HEK293 (cell line): ENCODE data around the gene ARID3B.

Source experiments
- CTCF ChIA-PET: fragments of 350-600 bp; formaldehyde crosslinking; extraction: SDS; loops from one replicate; lab custom pipeline; 2021; ENCODE audit warnings: antibody characterized with exemption; lab: Yijun Ruan, JAX
- POLR2A ChIA-PET: fragments of 300-600 bp; formaldehyde crosslinking; extraction: SDS; loops from one replicate; lab custom pipeline; 2020; ENCODE audit warnings: antibody characterized with exemption, inconsistent platforms; lab: Yijun Ruan, JAX
- H3K27ac ChIP-seq: fragments of 200-500 bp; sonication (Bioruptor generic); 2 replicates; pipeline ENCODE4 v1.5.1; 2014; ENCODE audit warnings: low read depth, low read length, control low read depth, inconsistent platforms; ENCODE audit errors: extremely low read depth
- H3K36me3 ChIP-seq, 2 experiments: fragments of 200-500 bp in 1 of 2; sonication (Bioruptor generic) in 1 of 2; 1 replicate in 1 of 2; 2 replicates in 1 of 2; pipeline ENCODE4 v1.5.1; 2014 to 2017; ENCODE audit warnings: inconsistent platforms in 2 of 2, low read length in 2 of 2; ENCODE audit not compliant: control insufficient read depth in 2 of 2, insufficient read depth in 1 of 2
- H3K4me1 ChIP-seq: fragments of 200-500 bp; sonication (Bioruptor generic); 2 replicates; pipeline ENCODE4 v1.5.1; 2014; ENCODE audit warnings: mild to moderate bottlenecking, low read length, inconsistent platforms; ENCODE audit not compliant: control insufficient read depth, insufficient read depth
- H3K4me3 ChIP-seq: 2 replicates; pipeline ENCODE4 v1.5.1; 2011; ENCODE audit warnings: low read depth, mild to moderate bottlenecking, control low read depth, low read length, moderate library complexity
- H3K9me3 ChIP-seq: fragments of 200-500 bp; sonication (Bioruptor generic); 2 replicates; pipeline ENCODE4 v1.5.1; 2014; ENCODE audit warnings: low read depth, low read length, inconsistent platforms; ENCODE audit not compliant: control insufficient read depth, insufficient read depth
- BCL11A ChIP-seq: fragments of 450-650 bp; formaldehyde crosslinking; IDR thresholded peaks from 2 replicates; pipeline ENCODE4 v1.5.1; 2016; ENCODE audit warnings: low read depth, missing biosample characterization, missing genetic modification characterization
- GLIS1 ChIP-seq: fragments of 450-650 bp; formaldehyde crosslinking; IDR thresholded peaks from 2 replicates; pipeline ENCODE4 v1.5.1; 2016; ENCODE audit warnings: missing biosample characterization, missing genetic modification characterization
- KLF10 ChIP-seq: fragments of 450-650 bp; IDR thresholded peaks from 2 replicates; pipeline ENCODE4 v1.5.1; 2018; ENCODE audit warnings: missing biosample characterization, mild to moderate bottlenecking, missing genetic modification characterization
- SALL2 ChIP-seq: fragments of 450-650 bp; formaldehyde crosslinking; IDR thresholded peaks from 2 replicates; pipeline ENCODE4 v1.5.0; 2017; ENCODE audit warnings: missing biosample characterization, mild to moderate bottlenecking, missing genetic modification characterization, borderline replicate concordance
- SCRT2 ChIP-seq: fragments of 450-650 bp; formaldehyde crosslinking; IDR thresholded peaks from 2 replicates; pipeline ENCODE4 v1.5.1; 2016; ENCODE audit warnings: missing biosample characterization, missing genetic modification characterization
- SETDB1 ChIP-seq: IDR thresholded peaks from one replicate; pipeline ENCODE4 v1.6.1; 2017; ENCODE audit warnings: mild to moderate bottlenecking, low read length, moderate library complexity, mixed read lengths; ENCODE audit not compliant: insufficient read length
- YY2 ChIP-seq: fragments of 450-650 bp; formaldehyde crosslinking; IDR thresholded peaks from 2 replicates; pipeline ENCODE4 v1.5.1; 2016; ENCODE audit warnings: missing biosample characterization, missing genetic modification characterization
- ZIC2 ChIP-seq: fragments of 450-650 bp; formaldehyde crosslinking; IDR thresholded peaks from 2 replicates; pipeline ENCODE4 v1.5.1; 2016; ENCODE audit warnings: missing biosample characterization, missing genetic modification characterization
- ZNF2 ChIP-seq: fragments of 450-650 bp; formaldehyde crosslinking; IDR thresholded peaks from 2 replicates; pipeline ENCODE4 v1.5.1; 2016; ENCODE audit warnings: missing biosample characterization, missing genetic modification characterization
- ZNF654 ChIP-seq: fragments of 450-650 bp; formaldehyde crosslinking; IDR thresholded peaks from 2 replicates; pipeline ENCODE4 v1.5.1; 2016; ENCODE audit warnings: low read depth, missing biosample characterization, missing genetic modification characterization
- ZNF670 ChIP-seq: fragments of 450-650 bp; formaldehyde crosslinking; IDR thresholded peaks from 2 replicates; pipeline ENCODE4 v1.5.1; 2016; ENCODE audit warnings: missing biosample characterization, missing genetic modification characterization, low read depth
- TF ChIP-seq, protein P1 (sequence below): fragments of 450-650 bp; formaldehyde crosslinking; IDR thresholded peaks from 2 replicates; pipeline ENCODE4 v1.5.1; 2016; ENCODE audit warnings: missing biosample characterization, missing genetic modification characterization
- TF ChIP-seq, protein P2 (sequence below): fragments of 450-650 bp; formaldehyde crosslinking; IDR thresholded peaks from 2 replicates; pipeline ENCODE4 v1.5.1; 2016; ENCODE audit warnings: missing biosample characterization, missing genetic modification characterization
- TF ChIP-seq, protein P3 (sequence below): fragments of 450-650 bp; formaldehyde crosslinking; IDR thresholded peaks from 2 replicates; pipeline ENCODE4 v1.5.1; 2016; ENCODE audit warnings: missing biosample characterization, missing genetic modification characterization
- TF ChIP-seq, protein P4 (sequence below): fragments of 450-650 bp; formaldehyde crosslinking; IDR thresholded peaks from 2 replicates; pipeline ENCODE4 v1.5.1; 2016; ENCODE audit warnings: missing biosample characterization, missing genetic modification characterization

ARID3B gene

DNA sequence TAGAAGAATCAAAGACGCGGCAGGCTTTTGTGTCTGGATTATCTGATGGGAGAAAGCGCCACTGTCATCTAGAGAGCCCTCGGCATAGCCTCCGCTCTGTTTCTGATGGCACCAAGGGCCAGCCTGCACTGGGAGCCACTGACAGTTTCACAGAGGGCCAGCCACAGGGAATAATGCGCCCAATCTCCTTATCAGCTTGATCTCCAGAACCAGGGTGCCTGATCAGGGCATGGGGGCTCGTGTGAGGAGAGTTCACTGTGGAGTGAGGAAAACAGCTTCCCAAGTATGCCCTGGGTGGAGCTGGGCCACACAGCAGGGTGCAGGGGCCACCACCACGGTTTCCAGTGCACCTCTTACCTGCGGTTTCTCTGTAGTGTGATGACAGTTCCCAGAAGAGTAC lies 44.8 kb downstream of the ARID3B start:
- POLR2A ChIA-PET: no interaction called here
- peaks cover 6 to 44% of the 10 kb centered on the region in 2 experiments; a peak in 2 of 3 replicates for H3K36me3 ChIP-seq

DNA sequence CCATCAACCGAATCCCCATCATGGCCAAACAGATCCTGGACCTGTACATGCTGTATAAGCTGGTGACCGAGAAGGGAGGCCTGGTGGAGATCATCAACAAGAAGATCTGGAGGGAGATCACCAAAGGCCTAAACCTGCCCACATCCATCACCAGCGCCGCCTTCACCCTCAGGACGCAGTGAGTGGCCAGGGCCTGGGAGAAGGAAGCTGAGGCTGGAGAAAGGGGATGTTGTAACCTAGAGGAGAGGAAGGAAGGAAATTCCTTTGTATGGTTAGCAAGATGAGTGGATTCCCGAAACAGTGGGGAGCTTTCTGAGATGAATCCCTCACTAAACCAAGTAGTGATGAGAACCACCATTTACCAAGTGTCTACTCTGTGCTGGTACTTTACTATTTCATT lies 48.8 kb downstream of the ARID3B start:
- Histone ChIP-seq H3K4me3 (no peak overlapping the region), H3K9me3 (no peaks in the 10 kb centered on the region), H3K4me1 (peaks cover 12% of the 10 kb centered on the region)
- POLR2A ChIA-PET: no interaction called here
- TF ChIP-seq, protein P1, sequence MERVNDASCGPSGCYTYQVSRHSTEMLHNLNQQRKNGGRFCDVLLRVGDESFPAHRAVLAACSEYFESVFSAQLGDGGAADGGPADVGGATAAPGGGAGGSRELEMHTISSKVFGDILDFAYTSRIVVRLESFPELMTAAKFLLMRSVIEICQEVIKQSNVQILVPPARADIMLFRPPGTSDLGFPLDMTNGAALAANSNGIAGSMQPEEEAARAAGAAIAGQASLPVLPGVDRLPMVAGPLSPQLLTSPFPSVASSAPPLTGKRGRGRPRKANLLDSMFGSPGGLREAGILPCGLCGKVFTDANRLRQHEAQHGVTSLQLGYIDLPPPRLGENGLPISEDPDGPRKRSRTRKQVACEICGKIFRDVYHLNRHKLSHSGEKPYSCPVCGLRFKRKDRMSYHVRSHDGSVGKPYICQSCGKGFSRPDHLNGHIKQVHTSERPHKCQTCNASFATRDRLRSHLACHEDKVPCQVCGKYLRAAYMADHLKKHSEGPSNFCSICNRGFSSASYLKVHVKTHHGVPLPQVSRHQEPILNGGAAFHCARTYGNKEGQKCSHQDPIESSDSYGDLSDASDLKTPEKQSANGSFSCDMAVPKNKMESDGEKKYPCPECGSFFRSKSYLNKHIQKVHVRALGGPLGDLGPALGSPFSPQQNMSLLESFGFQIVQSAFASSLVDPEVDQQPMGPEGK: no peak
- no peak for TF ChIP-seq ZNF670
- TF ChIP-seq, protein P2, sequence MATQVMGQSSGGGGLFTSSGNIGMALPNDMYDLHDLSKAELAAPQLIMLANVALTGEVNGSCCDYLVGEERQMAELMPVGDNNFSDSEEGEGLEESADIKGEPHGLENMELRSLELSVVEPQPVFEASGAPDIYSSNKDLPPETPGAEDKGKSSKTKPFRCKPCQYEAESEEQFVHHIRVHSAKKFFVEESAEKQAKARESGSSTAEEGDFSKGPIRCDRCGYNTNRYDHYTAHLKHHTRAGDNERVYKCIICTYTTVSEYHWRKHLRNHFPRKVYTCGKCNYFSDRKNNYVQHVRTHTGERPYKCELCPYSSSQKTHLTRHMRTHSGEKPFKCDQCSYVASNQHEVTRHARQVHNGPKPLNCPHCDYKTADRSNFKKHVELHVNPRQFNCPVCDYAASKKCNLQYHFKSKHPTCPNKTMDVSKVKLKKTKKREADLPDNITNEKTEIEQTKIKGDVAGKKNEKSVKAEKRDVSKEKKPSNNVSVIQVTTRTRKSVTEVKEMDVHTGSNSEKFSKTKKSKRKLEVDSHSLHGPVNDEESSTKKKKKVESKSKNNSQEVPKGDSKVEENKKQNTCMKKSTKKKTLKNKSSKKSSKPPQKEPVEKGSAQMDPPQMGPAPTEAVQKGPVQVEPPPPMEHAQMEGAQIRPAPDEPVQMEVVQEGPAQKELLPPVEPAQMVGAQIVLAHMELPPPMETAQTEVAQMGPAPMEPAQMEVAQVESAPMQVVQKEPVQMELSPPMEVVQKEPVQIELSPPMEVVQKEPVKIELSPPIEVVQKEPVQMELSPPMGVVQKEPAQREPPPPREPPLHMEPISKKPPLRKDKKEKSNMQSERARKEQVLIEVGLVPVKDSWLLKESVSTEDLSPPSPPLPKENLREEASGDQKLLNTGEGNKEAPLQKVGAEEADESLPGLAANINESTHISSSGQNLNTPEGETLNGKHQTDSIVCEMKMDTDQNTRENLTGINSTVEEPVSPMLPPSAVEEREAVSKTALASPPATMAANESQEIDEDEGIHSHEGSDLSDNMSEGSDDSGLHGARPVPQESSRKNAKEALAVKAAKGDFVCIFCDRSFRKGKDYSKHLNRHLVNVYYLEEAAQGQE (tag by site-specific recombination): no peak
- no peak for TF ChIP-seq SALL2 (tag by site-specific recombination)
- TF ChIP-seq GLIS1 (tag by site-specific recombination): no peak
- no peak for TF ChIP-seq YY2 (tag by site-specific recombination)
- TF ChIP-seq, protein P3, sequence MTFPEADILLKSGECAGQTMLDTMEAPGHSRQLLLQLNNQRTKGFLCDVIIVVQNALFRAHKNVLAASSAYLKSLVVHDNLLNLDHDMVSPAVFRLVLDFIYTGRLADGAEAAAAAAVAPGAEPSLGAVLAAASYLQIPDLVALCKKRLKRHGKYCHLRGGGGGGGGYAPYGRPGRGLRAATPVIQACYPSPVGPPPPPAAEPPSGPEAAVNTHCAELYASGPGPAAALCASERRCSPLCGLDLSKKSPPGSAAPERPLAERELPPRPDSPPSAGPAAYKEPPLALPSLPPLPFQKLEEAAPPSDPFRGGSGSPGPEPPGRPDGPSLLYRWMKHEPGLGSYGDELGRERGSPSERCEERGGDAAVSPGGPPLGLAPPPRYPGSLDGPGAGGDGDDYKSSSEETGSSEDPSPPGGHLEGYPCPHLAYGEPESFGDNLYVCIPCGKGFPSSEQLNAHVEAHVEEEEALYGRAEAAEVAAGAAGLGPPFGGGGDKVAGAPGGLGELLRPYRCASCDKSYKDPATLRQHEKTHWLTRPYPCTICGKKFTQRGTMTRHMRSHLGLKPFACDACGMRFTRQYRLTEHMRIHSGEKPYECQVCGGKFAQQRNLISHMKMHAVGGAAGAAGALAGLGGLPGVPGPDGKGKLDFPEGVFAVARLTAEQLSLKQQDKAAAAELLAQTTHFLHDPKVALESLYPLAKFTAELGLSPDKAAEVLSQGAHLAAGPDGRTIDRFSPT (tag by site-specific recombination): no peak
- TF ChIP-seq KLF10 (tag by site-specific recombination): no peak
- no peak for TF ChIP-seq SCRT2
- TF ChIP-seq, protein P4, sequence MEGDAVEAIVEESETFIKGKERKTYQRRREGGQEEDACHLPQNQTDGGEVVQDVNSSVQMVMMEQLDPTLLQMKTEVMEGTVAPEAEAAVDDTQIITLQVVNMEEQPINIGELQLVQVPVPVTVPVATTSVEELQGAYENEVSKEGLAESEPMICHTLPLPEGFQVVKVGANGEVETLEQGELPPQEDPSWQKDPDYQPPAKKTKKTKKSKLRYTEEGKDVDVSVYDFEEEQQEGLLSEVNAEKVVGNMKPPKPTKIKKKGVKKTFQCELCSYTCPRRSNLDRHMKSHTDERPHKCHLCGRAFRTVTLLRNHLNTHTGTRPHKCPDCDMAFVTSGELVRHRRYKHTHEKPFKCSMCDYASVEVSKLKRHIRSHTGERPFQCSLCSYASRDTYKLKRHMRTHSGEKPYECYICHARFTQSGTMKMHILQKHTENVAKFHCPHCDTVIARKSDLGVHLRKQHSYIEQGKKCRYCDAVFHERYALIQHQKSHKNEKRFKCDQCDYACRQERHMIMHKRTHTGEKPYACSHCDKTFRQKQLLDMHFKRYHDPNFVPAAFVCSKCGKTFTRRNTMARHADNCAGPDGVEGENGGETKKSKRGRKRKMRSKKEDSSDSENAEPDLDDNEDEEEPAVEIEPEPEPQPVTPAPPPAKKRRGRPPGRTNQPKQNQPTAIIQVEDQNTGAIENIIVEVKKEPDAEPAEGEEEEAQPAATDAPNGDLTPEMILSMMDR (tag by site-specific recombination): no peak
- TF ChIP-seq ZNF654: no peak
- TF ChIP-seq, all 188 proteins: peak for 0
- peaks cover 11 to 72% of the 10 kb centered on the region in 2 experiments; a peak in 2 of 3 replicates for H3K36me3 ChIP-seq
- no peak overlapping the region for H3K27ac ChIP-seq
- CTCF ChIA-PET: no interaction called here

More for the DNA sequence above, 44.8 kb downstream of the ARID3B start:
- H3K9me3 ChIP-seq: no peaks in the 10 kb centered on the region
- H3K27ac ChIP-seq: no peak overlapping the region
- H3K4me3 ChIP-seq: no peak overlapping the region
- peaks cover 22% of the 10 kb centered on the region for H3K4me1 ChIP-seq
- CTCF ChIA-PET: no interaction called here
- no peak for TF ChIP-seq BCL11A (tag by site-specific recombination)
- TF ChIP-seq ZNF2 (tag by site-specific recombination): no peak
- 0 out of 2 replicates have a peak, but pooled peaks have one; percentile 30 for TF ChIP-seq ZIC2 (tag by site-specific recombination)
- TF ChIP-seq SETDB1: no peak
